Measurements from ENCODE around the gene PTPRM. TPM values are rescaled to one million over a fixed set of nuclear protein-coding genes. Genes with fewer than 3 reads are reported as not detected.

Gene PTPRM
- total and polyA plus RNA-seq, 2 donors (not counting 3 experiments of a cell fraction or from before 2014, with no cell fraction given): 37.4 to 43.7 TPM

GRCh38 chr18:8095947-8096570 is 528.9 kb downstream of the PTPRM start:
- no peak overlapping the region for H2AFZ ChIP-seq (ENCODE audit: low read depth, low read length)
- dilution Hi-C loops (cut with MboI; ENCODE audit: extremely low pct_ligation_motif_present, low sequenced_read_pairs): no loop called here
- H3K9me1 ChIP-seq (replicated peaks; ENCODE audit: control insufficient read depth, extremely low read depth, insufficient read depth, low read length): no peaks in the 10 kb centered on the region
- no peaks in the 10 kb centered on the region for H3K36me3 ChIP-seq (ENCODE audit: control insufficient read depth in 2 of 2, extremely low read depth in 1 of 2, insufficient read depth in 2 of 2, low read length in 2 of 2)
- no peaks in the 10 kb centered on the region for H3K27me3 ChIP-seq (ENCODE audit: control insufficient read depth in 2 of 2, insufficient read depth in 2 of 2, low read length in 2 of 2)
- H4K20me1 ChIP-seq (replicated peaks; ENCODE audit: control insufficient read depth, extremely low read depth, insufficient read depth, low read length): no peaks in the 10 kb centered on the region
- intact Hi-C loops (cut with micrococcal nuclease): no loop called here
- H3K79me2 ChIP-seq (ENCODE audit: control insufficient read depth, insufficient read depth, low read length): no peaks in the 10 kb centered on the region
- H3K4me2 ChIP-seq (ENCODE audit: insufficient read depth, low read length): no peak overlapping the region
- POLR2A ChIA-PET: no interaction called here
- no peaks in the 10 kb centered on the region for H3K9me3 ChIP-seq (replicated peaks; ENCODE audit: control insufficient read depth, insufficient read depth, low read length)
- TF ChIP-seq POLR2A (IDR thresholded peaks at IDR 0.05; ENCODE audit: low read depth, low read length) (no peak), FOS (IDR thresholded peaks at IDR 0.05; ENCODE audit: borderline replicate concordance, insufficient read depth, low read length) (no peak)
- FAIRE-seq (no peak), DNase-seq (ENCODE audit: low read depth, low spot score) (no peak)
- CTCF ChIA-PET: no interaction called here
- H3K9ac ChIP-seq (replicated peaks; ENCODE audit: extremely low read depth, insufficient read depth, low read length): no peak overlapping the region
- no TSS peak for BruUV-seq (replicated peaks)
- no peaks in the 10 kb centered on the region for H3K4me1 ChIP-seq (ENCODE audit: control insufficient read depth, extremely low read depth, insufficient read depth, low read length)
- no peak overlapping the region for H3K27ac ChIP-seq (ENCODE audit: insufficient read depth, low read depth, low read length)
- H3K4me3 ChIP-seq (replicated peaks in 1 of 3; ENCODE audit: insufficient read depth in 1 of 3, low read depth in 1 of 3, low read length in 3 of 3): no peak overlapping the region

GRCh38 chr18:8097399-8097798 is 530.3 kb downstream of the PTPRM start:
- Histone ChIP-seq H3K9me1 (replicated peaks; ENCODE audit: control insufficient read depth, extremely low read depth, insufficient read depth, low read length) (no peaks in the 10 kb centered on the region), H3K79me2 (ENCODE audit: control insufficient read depth, insufficient read depth, low read length) (no peaks in the 10 kb centered on the region), H2AFZ (ENCODE audit: low read depth, low read length) (no peak overlapping the region), H3K4me1 (ENCODE audit: control insufficient read depth, extremely low read depth, insufficient read depth, low read length) (no peaks in the 10 kb centered on the region), H3K4me2 (ENCODE audit: insufficient read depth, low read length) (no peak overlapping the region), H3K27ac (ENCODE audit: insufficient read depth, low read depth, low read length) (no peak overlapping the region), H3K4me3 (replicated peaks in 1 of 3; ENCODE audit: insufficient read depth in 1 of 3, low read depth in 1 of 3, low read length in 3 of 3) (no peak overlapping the region), H3K27me3 (ENCODE audit: control insufficient read depth in 2 of 2, insufficient read depth in 2 of 2, low read length in 2 of 2) (no peaks in the 10 kb centered on the region), H3K9me3 (replicated peaks; ENCODE audit: control insufficient read depth, insufficient read depth, low read length) (no peaks in the 10 kb centered on the region), H4K20me1 (replicated peaks; ENCODE audit: control insufficient read depth, extremely low read depth, insufficient read depth, low read length) (no peaks in the 10 kb centered on the region), H3K36me3 (ENCODE audit: control insufficient read depth in 2 of 2, extremely low read depth in 1 of 2, insufficient read depth in 2 of 2, low read length in 2 of 2) (no peaks in the 10 kb centered on the region), H3K9ac (replicated peaks; ENCODE audit: extremely low read depth, insufficient read depth, low read length) (no peak overlapping the region)
- POLR2A ChIA-PET: no interaction called here
- intact Hi-C loops (cut with micrococcal nuclease): no loop called here
- BruUV-seq (replicated peaks): no TSS peak
- FAIRE-seq: no peak
- CTCF ChIA-PET: interaction anchor here (1.4 kb wide), 1 partner anchor 308 kb away, joined by 3 read pairs; no protein-coding TSS in a partner anchor
- no peak for TF ChIP-seq FOS (IDR thresholded peaks at IDR 0.05; ENCODE audit: borderline replicate concordance, insufficient read depth, low read length)
- no peak for TF ChIP-seq POLR2AphosphoS5 (IDR thresholded peaks at IDR 0.05; ENCODE audit: insufficient read depth, low read depth, low read length)
- dilution Hi-C loops (cut with MboI; ENCODE audit: extremely low pct_ligation_motif_present, low sequenced_read_pairs): no loop called here
- DNase-seq (ENCODE audit: low read depth, low spot score): no peak

All from endothelial cell of umbilical vein (primary cell).